ENCODE measurements around the gene PLSCR1.

DNA sequence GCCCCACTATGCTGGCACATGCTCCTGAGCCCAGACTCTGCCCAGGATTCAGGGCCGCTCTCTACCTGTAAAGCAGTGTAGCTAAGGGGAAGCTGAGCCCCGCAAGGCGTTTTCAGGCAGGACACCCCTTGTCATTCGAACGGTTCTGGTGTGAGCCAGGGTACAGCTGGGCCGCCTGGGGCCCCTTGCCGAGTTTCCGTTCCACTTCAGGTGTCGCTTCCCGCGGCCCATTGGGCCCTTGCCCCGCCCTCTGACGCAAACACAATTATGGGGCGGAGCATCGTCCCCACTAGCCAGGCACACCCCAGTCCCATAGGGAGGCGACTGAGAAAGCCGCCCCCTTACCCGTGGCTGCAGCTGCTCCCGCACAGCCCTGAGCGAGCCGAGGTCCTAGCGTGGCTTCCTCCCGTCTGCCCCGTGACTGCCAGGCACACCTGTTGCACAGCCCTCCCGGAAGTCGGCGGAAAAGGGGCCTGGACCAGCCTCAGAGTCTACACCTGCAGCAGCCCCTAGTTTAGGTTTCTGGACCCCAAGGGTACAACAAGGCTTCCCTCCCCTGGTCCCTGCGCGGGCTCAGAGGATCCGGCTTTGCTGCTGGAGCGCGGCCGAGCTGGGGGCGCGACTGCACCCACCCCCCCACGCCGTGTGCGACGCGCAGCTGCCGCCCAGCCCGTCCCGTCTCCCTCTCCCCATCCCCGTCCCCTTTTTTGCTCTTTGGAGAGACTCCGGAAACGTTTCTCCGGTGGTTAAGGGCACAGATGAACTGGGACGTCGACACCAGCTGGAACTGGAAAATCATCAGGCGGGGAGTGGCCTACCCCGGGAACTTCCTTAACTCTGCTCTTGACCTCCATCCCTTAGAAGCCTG is 75.0 kb downstream of the PLSCR1 start, which contains the start of gene PLSCR2:
- peak; percentile 80 to 82 (median 81) for TF ChIP-seq POLR2AphosphoS5 (IDR thresholded peaks at IDR 0.05)
- TF ChIP-seq CTCF (IDR thresholded peaks at IDR 0.05 in 8 of 11, conservative IDR thresholded peaks at IDR 0.05 in 3 of 11) = no peak
